HCT116 (cell line): ENCODE data around the gene RAP1GAP2. TPM values are rescaled to one million over a fixed set of nuclear protein-coding genes. Genes with fewer than 3 reads are reported as not detected.

ENCODE experiments used
- ATAC-seq: fragments of 200-7000 bp; cut with Tn5 transposase; 2 replicates; pipeline ENCODE4 v1.9.1; 2020; ENCODE audit warnings: mild to moderate bottlenecking, moderate library complexity
- BruUV-seq: library from RNA; stranded (reverse); fragments of 400-500 nt; replicated peaks from 2 replicates; lab custom pipeline; 2021; lab: Mats Ljungman, UMichigan
- CTCF ChIA-PET: fragments of 300-600 bp; sonication (Branson Sonifier 250); formaldehyde crosslinking; loops from one replicate; lab custom pipeline; 2021; ENCODE audit warnings: antibody characterized with exemption; lab: Charles Lee
- POLR2A ChIA-PET: fragments of 300-600, 350-600 bp; sonication (Branson Sonifier 250); formaldehyde crosslinking; loops from one replicate; lab custom pipeline; 2021; ENCODE audit warnings: antibody characterized with exemption; lab: Charles Lee
- RAD21 ChIA-PET, 2 experiments: fragments of 300-600 bp; sonication (Branson Sonifier 250); formaldehyde crosslinking; loops; one replicate each; lab custom pipeline; 2023; ENCODE audit warnings: low total read pairs in 2 of 2; ENCODE audit not compliant: uncharacterized antibody in 2 of 2, unreplicated experiment in 2 of 2, low non-redundant PET in 1 of 2; lab: Charles Lee
- DNase-seq: peaks from one replicate; pipeline ENCODE4 v3.0.0-alpha.2; 2010; ENCODE audit warnings: low read depth, low spot score
- H2AFZ ChIP-seq: fragments of 200-600 bp; shearing (Covaris generic), sonication (generic); 2 replicates; pipeline ENCODE4 v1.6.1; 2017; ENCODE audit warnings: low read depth, mixed run types, mixed read lengths, antibody characterized with exemption, low read length; ENCODE audit not compliant: poor library complexity, severe bottlenecking
- H3K27ac ChIP-seq: 2 replicates; pipeline ENCODE4 v1.5.1; 2012; ENCODE audit warnings: low read depth, low read length
- H3K27me3 ChIP-seq: fragments of 200-600 bp; sonication (generic); 2 replicates; pipeline ENCODE4 v1.6.1; 2016; ENCODE audit warnings: mixed run types, low read length, mixed read lengths; ENCODE audit not compliant: insufficient read depth
- H3K36me3 ChIP-seq, 2 experiments: fragments of 200-500 bp in 1 of 2; fragments of 200-600 bp in 1 of 2; sonication (Bioruptor generic) in 1 of 2; sonication (generic) in 1 of 2; 2 replicates each; pipeline versions ENCODE4 v1.5.1 to v1.6.1; 2014 to 2016; ENCODE audit warnings: low read length in 2 of 2, inconsistent platforms in 1 of 2, mixed read lengths in 1 of 2, mixed run types in 1 of 2; ENCODE audit not compliant: insufficient read depth in 2 of 2, control insufficient read depth in 1 of 2
- H3K4me1 ChIP-seq, 2 experiments: fragments of 200-600 bp in 1 of 2; sonication (generic) in 1 of 2; 2 replicates each; pipeline versions ENCODE4 v1.5.1 to v1.6.1; 2012 to 2017; ENCODE audit warnings: low read length in 2 of 2, inconsistent platforms in 1 of 2, mild to moderate bottlenecking in 1 of 2, mixed read lengths in 1 of 2, mixed run types in 1 of 2, moderate library complexity in 1 of 2; ENCODE audit not compliant: insufficient read depth in 2 of 2, control insufficient read depth in 1 of 2
- H3K4me2 ChIP-seq: fragments of 200-600 bp; sonication (generic); 2 replicates; pipeline ENCODE4 v1.6.1; 2017; ENCODE audit warnings: mixed run types, low read length, mixed read lengths
- H3K4me3 ChIP-seq, 2 experiments: fragments of 200-600 bp in 1 of 2; sonication (generic) in 1 of 2; replicated peaks in 1 of 2; 2 replicates each; pipeline ENCODE4 v1.5.1; 2011 to 2016; ENCODE audit warnings: low read length in 2 of 2, control low read depth in 1 of 2, low read depth in 1 of 2, mild to moderate bottlenecking in 1 of 2, mixed read lengths in 1 of 2, mixed run types in 1 of 2
- H3K79me2 ChIP-seq: fragments of 200-600 bp; sonication (generic); 2 replicates; pipeline ENCODE4 v1.6.1; 2017; ENCODE audit warnings: mild to moderate bottlenecking, mixed run types, low read length, moderate library complexity, mixed read lengths; ENCODE audit not compliant: insufficient read depth
- H3K9ac ChIP-seq: fragments of 200-600 bp; sonication (generic); 2 replicates; pipeline ENCODE4 v1.6.1; 2016; ENCODE audit warnings: low read length, mixed read lengths
- H3K9me2 ChIP-seq: fragments of 200-600 bp; sonication (generic), shearing (Covaris generic); 2 replicates; pipeline ENCODE4 v1.6.1; 2017; ENCODE audit warnings: mixed run types, mild to moderate bottlenecking, moderate library complexity; ENCODE audit not compliant: insufficient read depth
- H3K9me3 ChIP-seq, 2 experiments: fragments of 200-500 bp in 1 of 2; fragments of 200-600 bp in 1 of 2; sonication (Bioruptor generic) in 1 of 2; sonication (generic) in 1 of 2; 2 replicates each; pipeline ENCODE4 v1.6.1; 2014 to 2017; ENCODE audit warnings: low read length in 2 of 2, mixed read lengths in 2 of 2, inconsistent platforms in 1 of 2, low read depth in 1 of 2, mild to moderate bottlenecking in 1 of 2, mixed run types in 1 of 2, moderate library complexity in 1 of 2; ENCODE audit not compliant: control insufficient read depth in 1 of 2, insufficient read depth in 1 of 2
- H4K20me1 ChIP-seq: fragments of 200-600 bp; sonication (generic), shearing (Covaris generic); 2 replicates; pipeline ENCODE4 v1.6.1; 2017; ENCODE audit warnings: mixed run types, mild to moderate bottlenecking, moderate library complexity; ENCODE audit not compliant: insufficient read depth
- CBX3 ChIP-seq: IDR thresholded peaks from 2 replicates; pipeline ENCODE4 v1.6.1; 2012; ENCODE audit warnings: low read depth
- EGR1 ChIP-seq: IDR thresholded peaks from 2 replicates; pipeline ENCODE4 v1.6.1; 2012; ENCODE audit warnings: low read depth
- EZH2 ChIP-seq: fragments of 200-600 bp; sonication (generic); IDR thresholded peaks from 2 replicates; pipeline ENCODE4 v1.6.1; 2017; ENCODE audit warnings: antibody characterized with exemption, mixed run types
- EZH2phosphoT487 ChIP-seq: fragments of 200-600 bp; IDR thresholded peaks from 2 replicates; pipeline ENCODE4 v1.6.1; 2018; ENCODE audit warnings: antibody characterized with exemption, borderline replicate concordance
- FOSL1 ChIP-seq: IDR thresholded peaks from 2 replicates; pipeline ENCODE4 v1.6.1; 2012; ENCODE audit warnings: low read depth
- JUND ChIP-seq: IDR thresholded peaks from 2 replicates; pipeline ENCODE4 v1.6.1; 2012
- POLR2A ChIP-seq: IDR thresholded peaks from 2 replicates; pipeline ENCODE4 v1.7.0; 2011; ENCODE audit warnings: borderline replicate concordance; ENCODE audit not compliant: insufficient read depth, insufficient read length; ENCODE audit errors: extremely low read depth
- SRF ChIP-seq: IDR thresholded peaks from 2 replicates; pipeline ENCODE4 v1.6.1; 2012; ENCODE audit warnings: low read depth
- TCF7L2 ChIP-seq: IDR thresholded peaks from 2 replicates; pipeline ENCODE4 v1.7.0; 2011; ENCODE audit warnings: borderline replicate concordance, inconsistent platforms; ENCODE audit not compliant: insufficient read depth, insufficient read length; ENCODE audit errors: extremely low read depth
- YY1 ChIP-seq: IDR thresholded peaks from 2 replicates; pipeline ENCODE4 v1.6.1; 2011; ENCODE audit warnings: low read length, low read depth, moderate library complexity, mild to moderate bottlenecking; ENCODE audit not compliant: insufficient replicate concordance; ENCODE audit errors: extremely low read depth
- ZNF274 ChIP-seq: fragments of 200-500 bp; sonication (Bioruptor generic); IDR thresholded peaks from 2 replicates; pipeline ENCODE4 v1.6.1; 2014; ENCODE audit warnings: mild to moderate bottlenecking, low read depth, low read length, inconsistent platforms
- intact Hi-C: fragments of 100-400 bp; cut with micrococcal nuclease; formaldehyde crosslinking; loops from 2 replicates; pipeline ENCODE4 v1.10.0; 2022
- total RNA-seq: library from RNA; stranded (reverse); gene quantifications from one replicate; pipeline ENCODE4 v1.2.1, GENCODE V29; 2021; ENCODE audit not compliant: unreplicated experiment
- TF ChIP-seq, protein P1 (sequence below): IDR thresholded peaks from 2 replicates; pipeline ENCODE4 v1.6.1; 2011; ENCODE audit warnings: mild to moderate bottlenecking, low read length, moderate library complexity; ENCODE audit not compliant: insufficient replicate concordance; ENCODE audit errors: extremely low read depth
- TF ChIP-seq, protein P2 (sequence below): IDR thresholded peaks from 2 replicates; pipeline ENCODE4 v1.6.1; 2012
- TF ChIP-seq, protein P3 (sequence below), 3 experiments: fragments of 200-600 bp in 1 of 3; sonication (generic) in 1 of 3; IDR thresholded peaks in 2 of 3; conservative IDR thresholded peaks in 1 of 3; 2 replicates each; pipeline ENCODE4 v1.5.1; 2012 to 2017; ENCODE audit warnings: low read depth in 2 of 3, low read length in 2 of 3, antibody characterized with exemption in 1 of 3, borderline replicate concordance in 1 of 3, control low read depth in 1 of 3, mild to moderate bottlenecking in 1 of 3, mixed read lengths in 1 of 3, mixed run types in 1 of 3, moderate library complexity in 1 of 3; ENCODE audit not compliant: insufficient read depth in 1 of 3

Gene RAP1GAP2
- total RNA-seq, 1 experiment from 2014 or later = 54.6 TPM

DNA sequence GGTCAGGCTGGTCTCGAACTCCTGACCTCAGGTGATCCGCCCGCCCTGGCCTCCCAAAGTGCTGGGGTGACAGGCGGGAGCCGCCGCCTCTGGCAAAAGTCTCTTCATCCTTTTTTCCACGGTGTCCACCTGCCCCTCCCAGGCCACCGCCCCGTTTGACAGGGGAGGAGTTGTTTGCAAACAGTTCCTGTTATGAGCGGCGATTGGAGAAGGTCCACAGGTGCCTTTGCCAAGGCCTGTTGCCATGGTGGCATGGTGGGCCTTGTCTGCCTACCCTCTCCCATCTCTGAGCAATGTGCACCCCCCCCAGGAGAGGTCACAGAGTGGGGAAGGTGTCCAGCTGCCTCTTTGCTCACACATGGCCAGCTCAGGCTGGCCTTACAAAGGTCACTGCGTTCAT is 16.0 kb upstream of the RAP1GAP2 start:
- ChIA-PET POLR2A (no interaction called here), RAD21 (no interaction called here), CTCF (no interaction called here)
- Histone ChIP-seq H3K9me3 (no peaks in the 10 kb centered on the region), H3K4me2 (no peak overlapping the region), H2AFZ (no peak overlapping the region), H3K9me2 (no peaks in the 10 kb centered on the region), H4K20me1 (no peaks in the 10 kb centered on the region), H3K27me3 (no peaks in the 10 kb centered on the region), H3K4me1 (peaks cover 5 to 6% of the 10 kb centered on the region in 2 experiments; a peak in 1 of 4 replicates), H3K79me2 (no peaks in the 10 kb centered on the region), H3K9ac (no peak overlapping the region), H3K27ac (no peak overlapping the region), H3K36me3 (no peaks in the 10 kb centered on the region), H3K4me3 (no peak overlapping the region)
- TF ChIP-seq YY1 = no peak
- TF ChIP-seq, protein P1, sequence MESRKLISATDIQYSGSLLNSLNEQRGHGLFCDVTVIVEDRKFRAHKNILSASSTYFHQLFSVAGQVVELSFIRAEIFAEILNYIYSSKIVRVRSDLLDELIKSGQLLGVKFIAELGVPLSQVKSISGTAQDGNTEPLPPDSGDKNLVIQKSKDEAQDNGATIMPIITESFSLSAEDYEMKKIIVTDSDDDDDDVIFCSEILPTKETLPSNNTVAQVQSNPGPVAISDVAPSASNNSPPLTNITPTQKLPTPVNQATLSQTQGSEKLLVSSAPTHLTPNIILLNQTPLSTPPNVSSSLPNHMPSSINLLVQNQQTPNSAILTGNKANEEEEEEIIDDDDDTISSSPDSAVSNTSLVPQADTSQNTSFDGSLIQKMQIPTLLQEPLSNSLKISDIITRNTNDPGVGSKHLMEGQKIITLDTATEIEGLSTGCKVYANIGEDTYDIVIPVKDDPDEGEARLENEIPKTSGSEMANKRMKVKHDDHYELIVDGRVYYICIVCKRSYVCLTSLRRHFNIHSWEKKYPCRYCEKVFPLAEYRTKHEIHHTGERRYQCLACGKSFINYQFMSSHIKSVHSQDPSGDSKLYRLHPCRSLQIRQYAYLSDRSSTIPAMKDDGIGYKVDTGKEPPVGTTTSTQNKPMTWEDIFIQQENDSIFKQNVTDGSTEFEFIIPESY = no peak
- no peak for TF ChIP-seq SRF
- no peak for TF ChIP-seq EGR1
- no peak for TF ChIP-seq EZH2
- TF ChIP-seq, protein P2, sequence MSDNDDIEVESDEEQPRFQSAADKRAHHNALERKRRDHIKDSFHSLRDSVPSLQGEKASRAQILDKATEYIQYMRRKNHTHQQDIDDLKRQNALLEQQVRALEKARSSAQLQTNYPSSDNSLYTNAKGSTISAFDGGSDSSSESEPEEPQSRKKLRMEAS = no peak
- TF ChIP-seq FOSL1 = no peak
- no peak for TF ChIP-seq EZH2phosphoT487
- no peak for TF ChIP-seq POLR2A
- no peak for TF ChIP-seq ZNF274
- TF ChIP-seq, protein P3, sequence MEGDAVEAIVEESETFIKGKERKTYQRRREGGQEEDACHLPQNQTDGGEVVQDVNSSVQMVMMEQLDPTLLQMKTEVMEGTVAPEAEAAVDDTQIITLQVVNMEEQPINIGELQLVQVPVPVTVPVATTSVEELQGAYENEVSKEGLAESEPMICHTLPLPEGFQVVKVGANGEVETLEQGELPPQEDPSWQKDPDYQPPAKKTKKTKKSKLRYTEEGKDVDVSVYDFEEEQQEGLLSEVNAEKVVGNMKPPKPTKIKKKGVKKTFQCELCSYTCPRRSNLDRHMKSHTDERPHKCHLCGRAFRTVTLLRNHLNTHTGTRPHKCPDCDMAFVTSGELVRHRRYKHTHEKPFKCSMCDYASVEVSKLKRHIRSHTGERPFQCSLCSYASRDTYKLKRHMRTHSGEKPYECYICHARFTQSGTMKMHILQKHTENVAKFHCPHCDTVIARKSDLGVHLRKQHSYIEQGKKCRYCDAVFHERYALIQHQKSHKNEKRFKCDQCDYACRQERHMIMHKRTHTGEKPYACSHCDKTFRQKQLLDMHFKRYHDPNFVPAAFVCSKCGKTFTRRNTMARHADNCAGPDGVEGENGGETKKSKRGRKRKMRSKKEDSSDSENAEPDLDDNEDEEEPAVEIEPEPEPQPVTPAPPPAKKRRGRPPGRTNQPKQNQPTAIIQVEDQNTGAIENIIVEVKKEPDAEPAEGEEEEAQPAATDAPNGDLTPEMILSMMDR (IDR thresholded peaks at IDR 0.05 in 2 of 3, conservative IDR thresholded peaks at IDR 0.05 in 1 of 3; ENCODE audit: borderline replicate concordance in 1 of 3, insufficient read depth in 1 of 3, low read depth in 2 of 3, low read length in 2 of 3) = no peak
- TF ChIP-seq JUND = no peak
- no peak for TF ChIP-seq TCF7L2
- TF ChIP-seq CBX3 = no peak
- no TSS peak for BruUV-seq
- intact Hi-C loops = no loop called here
- DNase-seq (no peak), ATAC-seq (no peak)
